Measurements from ENCODE around the gene TANGO6.

- TF ChIP-seq CTCF (IDR thresholded peaks at IDR 0.05) (no peak), ZFX (IDR thresholded peaks at IDR 0.05; ENCODE audit: borderline replicate concordance) (no peak)
These were observed 268.5 kb downstream of the TANGO6 start for GRCh38 chr16:69111876-69112230.
